ENCODE measurements around the gene HTR3D. TPM values are rescaled to one million over a fixed set of nuclear protein-coding genes. Genes with fewer than 3 reads are reported as not detected.
A peak's percentile ranks its signal among the peaks of the same experiment; 100 is the strongest.

Gene HTR3D
- total and polyA plus RNA-seq, 2 of the 13 experiments (the other 11 are each of a cell fraction or from before 2014, with no cell fraction given), result not detected

GRCh38 chr3:183988216-183988790 is 43.2 kb upstream of the HTR3D start (continued):
- TF ChIP-seq ARID5B (CRISPR knock-in tag; IDR thresholded peaks at IDR 0.05) (peak; percentile 81), ZNF644 (CRISPR knock-in tag; IDR thresholded peaks at IDR 0.05; ENCODE audit: low read depth) (peak; percentile 51; the same call in 1 of the 2 replicates), ZNF121 (CRISPR knock-in tag; IDR thresholded peaks at IDR 0.05) (no peak), ARID2 (CRISPR knock-in tag; IDR thresholded peaks at IDR 0.05; ENCODE audit: borderline replicate concordance) (0 out of 2 replicates have a peak, but pooled peaks have one; percentile 66), GATAD1 (CRISPR knock-in tag; IDR thresholded peaks at IDR 0.05) (peak; percentile 60), ZNF136 (CRISPR knock-in tag; IDR thresholded peaks at IDR 0.05; ENCODE audit: low read depth) (peak; percentile 55; the same call in 1 of the 2 replicates), ZBTB2 (CRISPR knock-in tag; IDR thresholded peaks at IDR 0.05; ENCODE audit: low read depth) (no peak), ZNF251 (CRISPR knock-in tag; IDR thresholded peaks at IDR 0.05) (no peak), ZFP1 (CRISPR knock-in tag; IDR thresholded peaks at IDR 0.05) (peak; percentile 26; the same call in 1 of the 2 replicates), PAWR (CRISPR knock-in tag; IDR thresholded peaks at IDR 0.05; ENCODE audit: borderline replicate concordance) (no peak), GPBP1L1 (CRISPR knock-in tag; IDR thresholded peaks at IDR 0.05) (no peak), HBP1 (CRISPR knock-in tag; IDR thresholded peaks at IDR 0.05; ENCODE audit: low read depth) (0 out of 2 replicates have a peak, but pooled peaks have one; percentile 45), GTF3A (CRISPR knock-in tag; conservative IDR thresholded peaks at IDR 0.05) (no peak), CAMTA2 (CRISPR knock-in tag; IDR thresholded peaks at IDR 0.05; ENCODE audit: borderline replicate concordance) (no peak), ATAD3A (CRISPR knock-in tag; IDR thresholded peaks at IDR 0.05) (no peak), ARNT2 (CRISPR knock-in tag; IDR thresholded peaks at IDR 0.05; ENCODE audit: low read depth) (no peak; the same call in 1 of the 2 replicates)

All from HepG2 (cell line).